GM04503 (cell line): Measurements from ENCODE around the gene RRH.

ENCODE experiments used
- DNase-seq: peaks from one replicate; pipeline ENCODE4 v3.0.0-alpha.2; 2012; ENCODE audit warnings: low read depth

RRH gene

GRCh38 chr4:109887071-109887470, 59.3 kb downstream of the RRH start:
- DNase-seq: no peak

GRCh38 chr4:109890076-109890475, 62.3 kb downstream of the RRH start:
- no peak for DNase-seq
